ENCODE results near the gene LSAMP. TPM values are rescaled to one million over a fixed set of nuclear protein-coding genes. Genes with fewer than 3 reads are reported as not detected.

Gene LSAMP
- total and polyA plus RNA-seq, 2 of the 8 experiments (the other 6 are each of a cell fraction or from before 2014, with no cell fraction given): 1.8 to 5.7 TPM

- 0 out of 4 replicates have a peak, but pooled peaks of 1 of the 2 experiments have one; percentile 46 for TF ChIP-seq HDAC2 (IDR thresholded peaks at IDR 0.05; ENCODE audit: borderline replicate concordance in 1 of 2, low read depth in 2 of 2, low read length in 2 of 2)
These were observed 184.8 kb downstream of the LSAMP start (continued) for GRCh38 chr3:116260491-116260890.

Data from H1 (cell line).